Measurements from ENCODE around the gene ACOXL.

GRCh38 chr2:110904779-110905148 is 172.4 kb downstream of the ACOXL start:
- no peak for TF ChIP-seq POLR2A (IDR thresholded peaks at IDR 0.05; ENCODE audit: low read length)
- TF ChIP-seq GATA1 (IDR thresholded peaks at IDR 0.05; ENCODE audit: low read depth, low read length), result no peak

Measured in erythroblast (primary cell).